Activated B cell treated with CpG ODN at 0.5 μM for 24 hours (primary cell): Measurements from ENCODE around the gene EPB41L2. TPM values are rescaled to one million over a fixed set of nuclear protein-coding genes. Genes with fewer than 3 reads are reported as not detected.

Experiments used
- ATAC-seq: fragments of 200-7000 bp; cut with Tn5 transposase; one replicate; pipeline ENCODE4 v1.10.0; 2021; ENCODE audit warnings: low read depth, mild to moderate bottlenecking, moderate library complexity
- CTCF ChIA-PET: fragments of 350-600 bp; sonication (Branson Sonifier 250); formaldehyde crosslinking; loops from one replicate; lab custom pipeline; 2021; ENCODE audit warnings: antibody characterized with exemption; lab: Charles Lee
- POLR2A ChIA-PET: fragments of 350-600 bp; sonication (Branson Sonifier 250); formaldehyde crosslinking; loops from one replicate; lab custom pipeline; 2021; ENCODE audit warnings: antibody characterized with exemption; lab: Charles Lee
- DNase-seq: peaks from one replicate; pipeline ENCODE4 v3.0.0; 2022
- H3K27ac Mint-ChIP-seq: one replicate; pipeline ENCODE4 v1.8.0; 2020; ENCODE audit warnings: mixed read lengths
- H3K27me3 Mint-ChIP-seq: one replicate; pipeline ENCODE4 v1.8.0; 2021; ENCODE audit warnings: mixed read lengths
- H3K36me3 Mint-ChIP-seq: one replicate; pipeline ENCODE4 v1.8.0; 2021; ENCODE audit warnings: low read depth, mixed read lengths
- H3K4me1 Mint-ChIP-seq: one replicate; pipeline ENCODE4 v1.8.0; 2021; ENCODE audit warnings: mixed read lengths
- H3K4me3 Mint-ChIP-seq: one replicate; pipeline ENCODE4 v1.8.0; 2020; ENCODE audit warnings: mild to moderate bottlenecking, mixed read lengths
- H3K9me3 Mint-ChIP-seq: one replicate; pipeline ENCODE4 v1.8.0; 2020; ENCODE audit warnings: mixed read lengths
- CTCF ChIP-seq: fragments of 200-600 bp; IDR thresholded peaks from one replicate; pipeline ENCODE4 v1.8.0; 2022; ENCODE audit warnings: antibody characterized with exemption, mild to moderate bottlenecking
- intact Hi-C: fragments of 100-400 bp; cut with micrococcal nuclease; formaldehyde crosslinking; loops from one replicate; pipeline ENCODE4 v1.15.1; 2024
- total RNA-seq: library from RNA; stranded (reverse); gene quantifications from 2 replicates; pipeline ENCODE4 v1.2.3, GENCODE V29; 2022

The EPB41L2 gene
- total RNA-seq, 1 donor from 2014 or later = 62.8 TPM

GRCh38 chr6:130890521-130890971 lies 172.5 kb downstream of the EPB41L2 start:
- Mint-ChIP-seq H3K27ac (no peak overlapping the region), H3K4me3 (no peak overlapping the region), H3K9me3 (no peaks in the 10 kb centered on the region), H3K27me3 (no peaks in the 10 kb centered on the region), H3K4me1 (peaks cover 10% of the 10 kb centered on the region), H3K36me3 (peaks cover 26% of the 10 kb centered on the region)
- no peak for TF ChIP-seq CTCF
- ChIA-PET POLR2A (no interaction called here), CTCF (interaction anchor here (0.7 to 6.3 kb wide), 3 partner anchors 31 to 226 kb away, joined by 3 to 31 read pairs (median 3); no protein-coding TSS in a partner anchor)
- intact Hi-C loops = no loop called here
- DNase-seq (no peak), ATAC-seq (no peak)

DNA sequence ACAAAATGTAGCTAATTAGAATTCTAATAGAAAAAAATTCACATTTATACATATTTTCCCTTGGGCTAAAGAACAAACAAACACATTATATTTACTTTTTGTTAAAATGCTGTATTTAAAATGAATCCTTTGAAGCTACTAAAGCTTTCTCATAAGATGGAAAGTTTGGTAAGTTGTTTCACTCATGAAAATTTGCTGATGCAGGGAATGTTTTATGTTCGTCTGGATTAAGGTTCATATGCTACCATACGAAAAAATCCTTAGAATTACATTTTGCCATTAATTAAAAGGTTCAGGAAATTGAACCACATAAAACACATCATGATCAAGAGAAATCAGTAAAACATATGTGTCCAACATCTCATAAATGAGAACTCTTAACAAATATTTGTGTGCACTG lies 173.6 kb downstream of the EPB41L2 start:
- DNase-seq (no peak), ATAC-seq (no peak)
- TF ChIP-seq CTCF = no peak
- Mint-ChIP-seq H3K27me3 (no peaks in the 10 kb centered on the region), H3K4me1 (peaks cover 10% of the 10 kb centered on the region), H3K36me3 (peaks cover 17% of the 10 kb centered on the region), H3K4me3 (no peak overlapping the region), H3K27ac (no peak overlapping the region), H3K9me3 (no peaks in the 10 kb centered on the region)
- intact Hi-C loops = no loop called here
- CTCF ChIA-PET = interaction anchor here (0.7 to 6.3 kb wide), 3 partner anchors 227 to 654 kb away, joined by 3 to 31 read pairs (median 3); no protein-coding TSS in a partner anchor
- POLR2A ChIA-PET = interaction anchor here (0.6 kb wide), 1 partner anchor 225 kb away, joined by 4 read pairs; no protein-coding TSS in a partner anchor

DNA sequence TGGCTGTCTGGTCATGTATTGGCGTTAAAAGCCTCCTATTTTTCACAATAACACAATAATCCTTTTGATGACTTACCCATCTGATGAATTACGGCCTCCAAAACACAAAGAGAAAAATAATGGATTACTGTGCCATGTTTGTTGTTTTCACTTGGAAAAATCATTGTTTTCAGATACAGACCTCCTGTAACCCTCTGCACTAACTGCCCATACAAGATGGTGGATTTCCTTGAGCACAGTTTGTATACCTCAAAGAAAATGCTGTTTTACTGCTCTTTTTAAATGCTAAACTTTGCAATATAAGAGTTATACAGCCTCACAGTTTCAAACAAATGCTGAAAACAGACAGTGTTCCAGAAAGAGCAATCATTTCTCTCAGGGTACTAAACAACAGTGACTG lies 174.8 kb downstream of the EPB41L2 start:
- POLR2A ChIA-PET = no interaction called here
- CTCF ChIA-PET = interaction anchor here (1.1 to 8.0 kb wide), 3 partner anchors 229 to 645 kb away, joined by 4 to 184 read pairs (median 5); no protein-coding TSS in a partner anchor
- Mint-ChIP-seq H3K4me1 (peaks cover 3% of the 10 kb centered on the region), H3K27me3 (no peaks in the 10 kb centered on the region), H3K9me3 (no peaks in the 10 kb centered on the region), H3K36me3 (peaks cover 12% of the 10 kb centered on the region), H3K4me3 (no peak overlapping the region), H3K27ac (no peak overlapping the region)
- intact Hi-C loops = no loop called here
- ATAC-seq (no peak), DNase-seq (no peak)
- no peak for TF ChIP-seq CTCF

DNA sequence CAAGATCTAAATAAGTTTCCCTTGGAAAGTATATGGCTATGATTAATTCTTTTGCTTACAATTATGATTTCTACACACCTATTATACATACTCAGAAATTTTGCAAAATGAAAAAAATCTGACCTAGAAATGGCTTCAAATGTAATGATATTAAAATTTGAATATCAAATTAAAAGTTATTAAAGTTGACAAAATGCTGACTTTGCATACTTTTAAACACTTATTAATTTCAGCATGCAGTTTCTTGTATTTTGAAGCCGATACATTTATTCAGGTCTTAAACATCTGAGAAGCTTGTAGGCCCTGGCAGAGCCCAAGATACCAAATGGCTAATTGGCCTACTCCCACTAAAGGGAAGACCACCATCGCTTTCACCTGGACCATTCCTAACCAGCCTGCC lies 176.1 kb downstream of the EPB41L2 start:
- no peak for TF ChIP-seq CTCF
- CTCF ChIA-PET = interaction anchor here (0.7 to 8.0 kb wide), 4 partner anchors 230 to 647 kb away, joined by 3 to 184 read pairs (median 4); no protein-coding TSS in a partner anchor
- H3K27me3 Mint-ChIP-seq = no peaks in the 10 kb centered on the region
- no peaks in the 10 kb centered on the region for H3K4me1 Mint-ChIP-seq
- no peak for ATAC-seq
- POLR2A ChIA-PET = interaction anchor here (0.7 kb wide), 1 partner anchor 647 kb away, joined by 3 read pairs; no protein-coding TSS in a partner anchor
- no peaks in the 10 kb centered on the region for H3K9me3 Mint-ChIP-seq
- intact Hi-C loops = no loop called here
- no peak overlapping the region for H3K4me3 Mint-ChIP-seq
- no peak for DNase-seq
- no peak overlapping the region for H3K27ac Mint-ChIP-seq
- peaks cover 16% of the 10 kb centered on the region for H3K36me3 Mint-ChIP-seq

GRCh38 chr6:130885392-130886192 lies 177.5 kb downstream of the EPB41L2 start:
- POLR2A ChIA-PET = no interaction called here
- Mint-ChIP-seq H3K36me3 (peaks cover 20% of the 10 kb centered on the region), H3K4me1 (no peaks in the 10 kb centered on the region), H3K27ac (no peak overlapping the region), H3K27me3 (no peaks in the 10 kb centered on the region), H3K4me3 (no peak overlapping the region), H3K9me3 (no peaks in the 10 kb centered on the region)
- CTCF ChIA-PET = interaction anchor here (0.6 to 8.0 kb wide), 24 partner anchors 12 to 743 kb away, joined by 3 to 184 read pairs (median 5); partner anchors contain the start of gene MED23
- TF ChIP-seq CTCF = peak; percentile 30
- no peak for DNase-seq
- peak; percentile 81 for ATAC-seq
- intact Hi-C loops = loop anchor here (1.0 to 2.0 kb wide), 9 partner anchors 177 to 1025 kb away; partner anchors contain the start of genes EPB41L2 and MED23
